Activated T-cell treated with anti-CD3 and anti-CD28 coated beads, Interleukin-2, amount 50 U/mL, for 1 hour (primary cell): ENCODE data around the gene CCDC171.

Experiments used
- DNase-seq: peaks from one replicate; pipeline ENCODE4 v3.0.0-alpha.2; 2020

Gene CCDC171

DNA sequence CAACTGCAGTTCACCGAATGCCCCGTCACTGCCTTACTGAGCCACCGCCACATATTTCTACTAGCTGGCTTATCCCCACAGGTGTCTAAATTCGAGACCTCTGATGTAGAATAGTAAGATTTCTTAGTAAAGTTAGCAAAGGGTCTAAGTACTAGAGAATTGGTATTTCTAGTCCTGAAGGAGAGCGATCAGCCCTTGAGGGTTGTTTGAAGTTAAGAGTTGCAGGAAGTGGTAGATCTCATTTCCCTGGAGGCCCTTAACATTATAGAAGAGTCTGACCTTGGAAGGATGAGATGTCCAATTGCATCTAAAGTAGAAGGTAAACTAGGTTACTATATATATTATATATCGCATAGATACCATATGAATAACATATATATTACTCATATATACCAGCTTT lies 451.8 kb downstream of the CCDC171 start:
- no peak for DNase-seq

DNA sequence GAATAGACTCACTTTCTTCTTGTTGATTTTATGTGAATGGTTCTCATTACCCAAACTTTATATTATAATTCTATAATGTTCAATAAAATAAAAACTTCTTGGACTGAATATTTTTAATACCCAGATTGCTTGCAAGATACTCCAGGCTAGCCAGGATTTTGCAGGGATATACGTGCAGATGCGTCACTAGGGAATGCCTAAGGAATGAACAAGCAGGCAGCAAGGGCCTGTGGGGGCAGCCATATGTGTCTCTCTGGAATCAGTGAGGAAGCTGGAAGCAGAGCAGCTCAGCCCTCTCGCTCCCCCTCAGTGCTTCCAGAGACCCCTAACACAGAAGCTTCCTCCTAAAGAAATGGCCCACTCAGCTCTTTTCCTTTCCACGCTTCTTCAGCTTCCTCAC lies 457.4 kb downstream of the CCDC171 start:
- DNase-seq = no peak

DNA sequence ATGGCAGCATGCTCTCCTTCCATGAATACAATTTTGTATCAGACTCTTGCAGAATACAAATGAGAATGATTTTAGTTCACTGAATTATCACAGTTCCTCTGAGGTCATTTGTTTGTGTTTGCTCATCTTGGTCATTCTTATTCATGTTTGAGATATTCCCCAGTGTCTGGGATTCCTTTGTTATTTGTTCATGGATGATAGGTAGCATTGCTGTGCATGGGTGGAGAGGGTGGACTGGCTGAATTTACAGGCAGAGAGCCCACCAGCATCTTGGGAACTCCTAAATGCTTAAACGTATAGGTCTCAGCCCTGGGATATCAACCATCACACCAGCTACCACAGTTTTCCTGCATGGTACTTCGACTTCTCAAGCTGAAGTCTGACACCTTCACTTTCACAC lies 459.8 kb downstream of the CCDC171 start:
- no peak for DNase-seq

DNA sequence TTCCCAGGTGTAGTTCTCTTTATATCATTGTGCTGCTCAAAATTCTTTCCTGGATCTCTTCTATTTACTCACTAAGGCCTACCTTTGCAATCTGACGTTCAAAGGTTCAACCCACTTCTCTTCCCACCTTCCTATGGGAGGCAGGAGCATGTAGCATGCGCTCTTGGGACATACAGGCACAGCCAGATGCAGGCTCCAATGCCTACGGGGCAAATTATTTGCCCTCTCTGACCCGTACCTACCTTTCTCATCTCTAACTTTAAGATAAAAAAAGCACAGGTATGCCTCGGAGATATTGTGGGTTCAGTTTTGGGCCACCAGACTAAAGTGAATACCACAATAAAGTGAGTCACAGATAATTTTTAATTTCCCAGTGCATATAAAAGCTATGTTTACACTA lies 460.5 kb downstream of the CCDC171 start:
- no peak for DNase-seq

DNA sequence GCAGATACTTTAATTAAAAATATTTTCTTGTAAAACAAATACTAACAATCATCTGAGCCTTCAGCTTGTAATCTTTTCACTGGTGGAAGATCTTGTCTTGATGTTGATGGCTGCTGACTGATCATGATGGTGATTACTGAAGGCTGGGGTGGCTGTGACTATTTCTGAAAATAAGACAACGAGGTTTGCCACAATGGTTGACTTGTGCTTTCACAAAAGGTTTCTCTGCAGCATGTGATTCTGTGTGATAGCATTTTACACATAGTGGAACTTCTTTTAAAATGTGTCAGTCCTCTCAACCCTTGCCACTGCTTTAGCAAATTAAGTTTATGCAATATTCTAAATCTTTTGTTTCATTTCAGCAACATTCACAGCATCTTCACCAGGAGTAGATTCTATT lies 461.0 kb downstream of the CCDC171 start:
- no peak for DNase-seq

DNA sequence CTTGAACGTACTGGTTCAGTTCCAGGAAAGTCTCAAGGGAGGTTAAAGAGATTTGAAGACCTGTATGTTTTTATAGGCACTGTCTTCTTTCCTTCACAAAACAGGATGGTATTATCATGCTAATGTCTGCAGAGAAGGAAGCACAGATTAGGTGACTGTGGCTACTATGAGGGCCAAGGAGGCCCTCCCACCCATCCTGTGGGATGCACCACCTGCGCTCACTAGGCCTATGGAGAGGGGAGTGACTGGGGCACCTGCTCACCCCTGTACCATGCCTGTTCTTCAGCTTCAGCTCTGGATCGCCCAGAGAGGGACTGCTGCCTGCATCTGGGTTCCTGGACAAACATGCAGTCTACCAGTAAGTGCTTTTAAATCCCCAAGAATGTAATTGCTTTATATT lies 469.4 kb downstream of the CCDC171 start:
- DNase-seq = no peak

DNA sequence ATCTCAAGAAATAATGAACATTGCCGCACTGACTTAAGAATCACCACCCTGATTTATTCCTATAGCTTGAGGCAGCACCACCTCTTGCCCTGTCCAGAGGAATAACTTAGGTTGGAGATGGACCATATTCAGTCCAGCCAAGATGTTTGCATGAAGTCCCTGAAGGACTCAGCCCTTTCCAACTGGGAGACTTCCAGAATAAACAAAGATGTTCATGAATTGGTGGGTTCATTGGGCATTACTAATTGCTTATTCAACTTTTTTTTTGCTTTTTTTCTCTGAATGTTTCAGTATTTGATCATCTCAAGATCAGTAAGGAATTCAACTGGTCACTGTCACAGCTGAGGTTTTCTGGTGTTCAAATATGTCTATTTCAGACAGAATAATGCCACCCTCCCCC lies 470.6 kb downstream of the CCDC171 start:
- DNase-seq = no peak
